Measurements from ENCODE around the gene OXSR1. TPM values are rescaled to one million over a fixed set of nuclear protein-coding genes. Genes with fewer than 3 reads are reported as not detected.
A peak's percentile ranks its signal among the peaks of the same experiment; 100 is the strongest.

Gene OXSR1
- total RNA-seq, 1 experiment from 2014 or later = 35.1 TPM

GRCh38 chr3:38115645-38116427 is 49.5 kb upstream of the OXSR1 start (continued):
- TF ChIP-seq, protein P1, sequence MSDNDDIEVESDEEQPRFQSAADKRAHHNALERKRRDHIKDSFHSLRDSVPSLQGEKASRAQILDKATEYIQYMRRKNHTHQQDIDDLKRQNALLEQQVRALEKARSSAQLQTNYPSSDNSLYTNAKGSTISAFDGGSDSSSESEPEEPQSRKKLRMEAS (IDR thresholded peaks at IDR 0.05) = no peak

GRCh38 chr3:38116471-38117162 is 48.7 kb upstream of the OXSR1 start:
- Histone ChIP-seq H3K4me1 (ENCODE audit: control insufficient read depth in 1 of 2, insufficient read depth in 2 of 2, low read length in 2 of 2) (peaks cover 5 to 11% of the 10 kb centered on the region in 2 experiments; a peak in 3 of 4 replicates), H3K9me2 (ENCODE audit: insufficient read depth) (no peaks in the 10 kb centered on the region), H3K4me3 (replicated peaks in 1 of 2; ENCODE audit: low read depth in 1 of 2, low read length in 2 of 2) (no peak overlapping the region), H3K9me3 (ENCODE audit: control insufficient read depth in 1 of 2, insufficient read depth in 1 of 2, low read depth in 1 of 2, low read length in 2 of 2) (no peaks in the 10 kb centered on the region), H3K27me3 (ENCODE audit: insufficient read depth, low read length) (no peaks in the 10 kb centered on the region), H3K9ac (ENCODE audit: low read length) (no peak overlapping the region), H3K79me2 (ENCODE audit: insufficient read depth, low read length) (no peaks in the 10 kb centered on the region), H3K27ac (ENCODE audit: low read depth, low read length) (no peak overlapping the region), H3K4me2 (ENCODE audit: low read length) (no peak overlapping the region; the same call in 1 of the 2 replicates), H3K36me3 (ENCODE audit: control insufficient read depth in 1 of 2, insufficient read depth in 2 of 2, low read length in 2 of 2) (no peaks in the 10 kb centered on the region; a peak in 1 of 4 replicates), H4K20me1 (ENCODE audit: insufficient read depth) (no peaks in the 10 kb centered on the region), H2AFZ (ENCODE audit: low read depth, low read length, poor library complexity, severe bottlenecking) (no peak overlapping the region)
- no peak for TF ChIP-seq ZNF274 (IDR thresholded peaks at IDR 0.05; ENCODE audit: low read depth, low read length)
- no peak for TF ChIP-seq FOSL1 (IDR thresholded peaks at IDR 0.05; ENCODE audit: low read depth)
- TF ChIP-seq ELF1 (IDR thresholded peaks at IDR 0.05; ENCODE audit: borderline replicate concordance, low read depth) = no peak
- TF ChIP-seq TCF7L2 (IDR thresholded peaks at IDR 0.05; ENCODE audit: borderline replicate concordance, extremely low read depth, insufficient read depth, insufficient read length) = no peak
- TF ChIP-seq SP1 (IDR thresholded peaks at IDR 0.05; ENCODE audit: low read depth) = no peak
- no peak for TF ChIP-seq YY1 (IDR thresholded peaks at IDR 0.05; ENCODE audit: extremely low read depth, insufficient replicate concordance, low read depth, low read length)
- TF ChIP-seq EZH2phosphoT487 (IDR thresholded peaks at IDR 0.05; ENCODE audit: borderline replicate concordance) = no peak
- TF ChIP-seq CEBPB (IDR thresholded peaks at IDR 0.05; ENCODE audit: low read depth) = no peak
- no peak for TF ChIP-seq POLR2AphosphoS5 (IDR thresholded peaks at IDR 0.05; ENCODE audit: low read depth, low read length)
- TF ChIP-seq, protein P2, sequence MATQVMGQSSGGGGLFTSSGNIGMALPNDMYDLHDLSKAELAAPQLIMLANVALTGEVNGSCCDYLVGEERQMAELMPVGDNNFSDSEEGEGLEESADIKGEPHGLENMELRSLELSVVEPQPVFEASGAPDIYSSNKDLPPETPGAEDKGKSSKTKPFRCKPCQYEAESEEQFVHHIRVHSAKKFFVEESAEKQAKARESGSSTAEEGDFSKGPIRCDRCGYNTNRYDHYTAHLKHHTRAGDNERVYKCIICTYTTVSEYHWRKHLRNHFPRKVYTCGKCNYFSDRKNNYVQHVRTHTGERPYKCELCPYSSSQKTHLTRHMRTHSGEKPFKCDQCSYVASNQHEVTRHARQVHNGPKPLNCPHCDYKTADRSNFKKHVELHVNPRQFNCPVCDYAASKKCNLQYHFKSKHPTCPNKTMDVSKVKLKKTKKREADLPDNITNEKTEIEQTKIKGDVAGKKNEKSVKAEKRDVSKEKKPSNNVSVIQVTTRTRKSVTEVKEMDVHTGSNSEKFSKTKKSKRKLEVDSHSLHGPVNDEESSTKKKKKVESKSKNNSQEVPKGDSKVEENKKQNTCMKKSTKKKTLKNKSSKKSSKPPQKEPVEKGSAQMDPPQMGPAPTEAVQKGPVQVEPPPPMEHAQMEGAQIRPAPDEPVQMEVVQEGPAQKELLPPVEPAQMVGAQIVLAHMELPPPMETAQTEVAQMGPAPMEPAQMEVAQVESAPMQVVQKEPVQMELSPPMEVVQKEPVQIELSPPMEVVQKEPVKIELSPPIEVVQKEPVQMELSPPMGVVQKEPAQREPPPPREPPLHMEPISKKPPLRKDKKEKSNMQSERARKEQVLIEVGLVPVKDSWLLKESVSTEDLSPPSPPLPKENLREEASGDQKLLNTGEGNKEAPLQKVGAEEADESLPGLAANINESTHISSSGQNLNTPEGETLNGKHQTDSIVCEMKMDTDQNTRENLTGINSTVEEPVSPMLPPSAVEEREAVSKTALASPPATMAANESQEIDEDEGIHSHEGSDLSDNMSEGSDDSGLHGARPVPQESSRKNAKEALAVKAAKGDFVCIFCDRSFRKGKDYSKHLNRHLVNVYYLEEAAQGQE (IDR thresholded peaks at IDR 0.05; ENCODE audit: low read depth) = no peak
- TF ChIP-seq, protein P3, sequence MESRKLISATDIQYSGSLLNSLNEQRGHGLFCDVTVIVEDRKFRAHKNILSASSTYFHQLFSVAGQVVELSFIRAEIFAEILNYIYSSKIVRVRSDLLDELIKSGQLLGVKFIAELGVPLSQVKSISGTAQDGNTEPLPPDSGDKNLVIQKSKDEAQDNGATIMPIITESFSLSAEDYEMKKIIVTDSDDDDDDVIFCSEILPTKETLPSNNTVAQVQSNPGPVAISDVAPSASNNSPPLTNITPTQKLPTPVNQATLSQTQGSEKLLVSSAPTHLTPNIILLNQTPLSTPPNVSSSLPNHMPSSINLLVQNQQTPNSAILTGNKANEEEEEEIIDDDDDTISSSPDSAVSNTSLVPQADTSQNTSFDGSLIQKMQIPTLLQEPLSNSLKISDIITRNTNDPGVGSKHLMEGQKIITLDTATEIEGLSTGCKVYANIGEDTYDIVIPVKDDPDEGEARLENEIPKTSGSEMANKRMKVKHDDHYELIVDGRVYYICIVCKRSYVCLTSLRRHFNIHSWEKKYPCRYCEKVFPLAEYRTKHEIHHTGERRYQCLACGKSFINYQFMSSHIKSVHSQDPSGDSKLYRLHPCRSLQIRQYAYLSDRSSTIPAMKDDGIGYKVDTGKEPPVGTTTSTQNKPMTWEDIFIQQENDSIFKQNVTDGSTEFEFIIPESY (IDR thresholded peaks at IDR 0.05; ENCODE audit: extremely low read depth, insufficient replicate concordance, low read length) = no peak
- ChIA-PET POLR2A (no interaction called here), CTCF (interaction anchor here (0.6 to 2.5 kb wide), 6 partner anchors 8 to 363 kb away, joined by 3 to 7 read pairs (median 6); partner anchors contain the start of gene ACAA1), RAD21 (ENCODE audit: low non-redundant PET in 1 of 2, low total read pairs in 2 of 2, uncharacterized antibody in 2 of 2, unreplicated experiment in 2 of 2) (no interaction called here)
- no peak for DNase-seq (ENCODE audit: low read depth, low spot score)
- 0 out of 2 replicates have a peak, but pooled peaks have one; percentile 16 for ATAC-seq
- intact Hi-C loops (cut with micrococcal nuclease) = loop anchor here (5.0 to 10.0 kb wide), 4 partner anchors 142 to 726 kb away; partner anchors contain the start of gene XYLB
- no TSS peak for BruUV-seq (replicated peaks)

All from HCT116 (cell line).